ENCODE measurements around the gene SLC29A1. TPM values are rescaled to one million over a fixed set of nuclear protein-coding genes. Genes with fewer than 3 reads are reported as not detected.

Gene SLC29A1
- total and polyA plus RNA-seq, 2 donors (not counting 3 experiments of a cell fraction or from before 2014, with no cell fraction given), result 202 to 539 TPM

- DNase-seq (ENCODE audit: low read depth, low spot score) (no peak), FAIRE-seq (no peak)
- H3K79me2 ChIP-seq (ENCODE audit: control insufficient read depth, insufficient read depth, low read length), result no peaks in the 10 kb centered on the region
- no TSS peak for BruUV-seq (replicated peaks)
- H3K36me3 ChIP-seq (ENCODE audit: control insufficient read depth in 2 of 2, extremely low read depth in 1 of 2, insufficient read depth in 2 of 2, low read length in 2 of 2), result no peaks in the 10 kb centered on the region
- H2AFZ ChIP-seq (ENCODE audit: low read depth, low read length), result no peak overlapping the region
- dilution Hi-C loops (cut with MboI; ENCODE audit: extremely low pct_ligation_motif_present, low sequenced_read_pairs), result no loop called here
- H3K9me1 ChIP-seq (replicated peaks; ENCODE audit: control insufficient read depth, extremely low read depth, insufficient read depth, low read length), result no peaks in the 10 kb centered on the region
- no peaks in the 10 kb centered on the region for H4K20me1 ChIP-seq (replicated peaks; ENCODE audit: control insufficient read depth, extremely low read depth, insufficient read depth, low read length)
- H3K27me3 ChIP-seq (ENCODE audit: control insufficient read depth in 2 of 2, insufficient read depth in 2 of 2, low read length in 2 of 2), result peaks cover 36 to 63% of the 10 kb centered on the region in 2 experiments
- H3K4me1 ChIP-seq (ENCODE audit: control insufficient read depth, extremely low read depth, insufficient read depth, low read length), result peaks cover 9% of the 10 kb centered on the region
- no peak overlapping the region for H3K27ac ChIP-seq (ENCODE audit: insufficient read depth, low read depth, low read length)
- intact Hi-C loops (cut with micrococcal nuclease), result no loop called here
- no peak for TF ChIP-seq GATA2 (IDR thresholded peaks at IDR 0.05; ENCODE audit: insufficient read depth, insufficient read length, low read depth, low read length)
- no peak for TF ChIP-seq POLR2A (IDR thresholded peaks at IDR 0.05; ENCODE audit: low read depth, low read length)
- no peak for TF ChIP-seq POLR2AphosphoS5 (IDR thresholded peaks at IDR 0.05; ENCODE audit: insufficient read depth, low read depth, low read length)
- no peak for TF ChIP-seq CTCF (IDR thresholded peaks at IDR 0.05; ENCODE audit: extremely low read depth in 1 of 2, insufficient read depth in 1 of 2, low read depth in 1 of 2, low read length in 2 of 2)
- TF ChIP-seq MAX (IDR thresholded peaks at IDR 0.05; ENCODE audit: insufficient read depth, insufficient read length), result no peak
- no peak for TF ChIP-seq FOS (IDR thresholded peaks at IDR 0.05; ENCODE audit: borderline replicate concordance, insufficient read depth, low read length)
- TF ChIP-seq MYC (IDR thresholded peaks at IDR 0.05; ENCODE audit: low read depth, low read length), result no peak
- TF ChIP-seq EZH2 (IDR thresholded peaks at IDR 0.05; ENCODE audit: borderline replicate concordance, low read depth, low read length, severe bottlenecking), result no peak
- ChIA-PET POLR2A (no interaction called here), CTCF (no interaction called here)
- H3K9me3 ChIP-seq (replicated peaks; ENCODE audit: control insufficient read depth, insufficient read depth, low read length), result no peaks in the 10 kb centered on the region
- H3K4me3 ChIP-seq (replicated peaks in 1 of 3; ENCODE audit: insufficient read depth in 1 of 3, low read depth in 1 of 3, low read length in 3 of 3), result no peak overlapping the region
- H3K4me2 ChIP-seq (ENCODE audit: insufficient read depth, low read length), result no peak overlapping the region
- no peak overlapping the region for H3K9ac ChIP-seq (replicated peaks; ENCODE audit: extremely low read depth, insufficient read depth, low read length)
These were observed 49.1 kb downstream of the SLC29A1 start for GRCh38 chr6:44272529-44272928.
